NB4 (cell line): ENCODE measurements around the gene DEAF1.

ENCODE experiments used
- MYC ChIP-seq: IDR thresholded peaks from 2 replicates; pipeline ENCODE4 v1.6.1; 2011; ENCODE audit warnings: low read depth, low read length
- POLR2A ChIP-seq: IDR thresholded peaks from 2 replicates; pipeline ENCODE4 v1.6.1; 2011; ENCODE audit warnings: mild to moderate bottlenecking; ENCODE audit not compliant: insufficient read length; ENCODE audit errors: extremely low read depth
- TF ChIP-seq, protein P1 (sequence below): IDR thresholded peaks from one replicate; pipeline ENCODE4 v1.5.1; 2012; ENCODE audit warnings: low read depth, low read length

DNA sequence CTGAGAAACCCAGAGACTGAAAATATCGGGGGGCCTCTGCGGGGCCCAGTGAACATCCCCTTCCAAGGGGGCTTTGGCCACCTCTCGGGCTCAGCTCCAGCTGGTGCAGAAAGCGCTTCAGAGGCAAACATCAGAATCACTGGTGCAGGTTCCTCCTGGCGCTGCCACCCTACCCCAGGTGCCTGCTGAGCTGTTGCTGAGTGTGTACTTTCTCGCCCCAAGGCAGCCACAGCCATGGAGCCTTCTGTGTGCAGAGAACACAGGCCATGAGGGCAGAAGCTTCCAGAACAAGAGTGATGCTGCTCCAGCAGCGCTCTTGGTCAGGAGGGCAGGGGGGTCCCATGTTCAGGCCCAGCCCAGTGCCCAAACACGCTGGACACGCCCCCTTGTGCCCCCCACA, 51.7 kb downstream of the DEAF1 start:
- no peak for TF ChIP-seq POLR2A
- TF ChIP-seq MYC: no peak
- TF ChIP-seq, protein P1, sequence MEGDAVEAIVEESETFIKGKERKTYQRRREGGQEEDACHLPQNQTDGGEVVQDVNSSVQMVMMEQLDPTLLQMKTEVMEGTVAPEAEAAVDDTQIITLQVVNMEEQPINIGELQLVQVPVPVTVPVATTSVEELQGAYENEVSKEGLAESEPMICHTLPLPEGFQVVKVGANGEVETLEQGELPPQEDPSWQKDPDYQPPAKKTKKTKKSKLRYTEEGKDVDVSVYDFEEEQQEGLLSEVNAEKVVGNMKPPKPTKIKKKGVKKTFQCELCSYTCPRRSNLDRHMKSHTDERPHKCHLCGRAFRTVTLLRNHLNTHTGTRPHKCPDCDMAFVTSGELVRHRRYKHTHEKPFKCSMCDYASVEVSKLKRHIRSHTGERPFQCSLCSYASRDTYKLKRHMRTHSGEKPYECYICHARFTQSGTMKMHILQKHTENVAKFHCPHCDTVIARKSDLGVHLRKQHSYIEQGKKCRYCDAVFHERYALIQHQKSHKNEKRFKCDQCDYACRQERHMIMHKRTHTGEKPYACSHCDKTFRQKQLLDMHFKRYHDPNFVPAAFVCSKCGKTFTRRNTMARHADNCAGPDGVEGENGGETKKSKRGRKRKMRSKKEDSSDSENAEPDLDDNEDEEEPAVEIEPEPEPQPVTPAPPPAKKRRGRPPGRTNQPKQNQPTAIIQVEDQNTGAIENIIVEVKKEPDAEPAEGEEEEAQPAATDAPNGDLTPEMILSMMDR: no peak
